NB4 (cell line): ENCODE results near the gene JDP2.

ENCODE experiments used
- CTCF ChIP-seq: IDR thresholded peaks from one replicate; pipeline ENCODE4 v1.5.1; 2012; ENCODE audit warnings: low read depth, low read length
- POLR2A ChIP-seq: IDR thresholded peaks from 2 replicates; pipeline ENCODE4 v1.6.1; 2011; ENCODE audit warnings: mild to moderate bottlenecking; ENCODE audit not compliant: insufficient read length; ENCODE audit errors: extremely low read depth

GRCh38 chr14:75510547-75510946 lies 82.7 kb downstream of the JDP2 start:
- TF ChIP-seq CTCF (no peak), POLR2A (no peak)
